ENCODE measurements around the gene B4GALNT3. TPM values are rescaled to one million over a fixed set of nuclear protein-coding genes. Genes with fewer than 3 reads are reported as not detected.

Gene B4GALNT3
- total RNA-seq, 1 experiment from 2014 or later, result 23.3 TPM

- H3K9ac ChIP-seq (ENCODE audit: extremely low read depth, insufficient read length, low read length), result no peak overlapping the region
- Mint-ChIP-seq H3K4me1 (peaks cover 9 to 22% of the 10 kb centered on the region in 2 experiments), H3K36me3 (ENCODE audit: insufficient read depth in 1 of 3, low read depth in 3 of 3) (peaks cover 0 to 4% (median under 1%) of the 10 kb centered on the region in 3 experiments; a peak in 3 of 7 replicates), H3K27ac (no peak overlapping the region), H3K9me3 (no peaks in the 10 kb centered on the region), H3K4me3 (no peak overlapping the region), H3K27me3 (ENCODE audit: low read depth) (no peaks in the 10 kb centered on the region; the same call in none of the 2 replicates)
- no peak overlapping the region for H3K4me2 ChIP-seq (ENCODE audit: insufficient read depth, insufficient read length, low read length)
- no peak overlapping the region for H3T11ph ChIP-seq (ENCODE audit: low read length)
- no peak for DNase-seq
- 0 out of 2 replicates have a peak, but pooled peaks cover 4% of the 10 kb centered on the region for H3K4me1 ChIP-seq (ENCODE audit: insufficient read depth, low read length)
- H2BK15ac ChIP-seq (ENCODE audit: low read depth, low read length), result no peak overlapping the region
- H3K23me2 ChIP-seq (ENCODE audit: insufficient read length, low read depth, low read length, poor library complexity, severe bottlenecking), result no peaks in the 10 kb centered on the region
- H3K23ac ChIP-seq (ENCODE audit: insufficient read length, low read depth, low read length), result no peak overlapping the region
- H3K79me1 ChIP-seq (ENCODE audit: insufficient read depth, low read depth, low read length, poor library complexity, severe bottlenecking), result no peaks in the 10 kb centered on the region
- H4K5ac ChIP-seq (ENCODE audit: insufficient read length, low read depth, low read length), result no peak overlapping the region
- H3K79me2 ChIP-seq (ENCODE audit: insufficient read depth, low read length), result no peaks in the 10 kb centered on the region
- no peaks in the 10 kb centered on the region for H3K27me3 ChIP-seq (ENCODE audit: insufficient read depth, low read length)
- H4K91ac ChIP-seq (ENCODE audit: insufficient read length, low read depth, low read length), result no peak overlapping the region
- no peak overlapping the region for H4K8ac ChIP-seq (replicated peaks; ENCODE audit: insufficient read length, low read depth, low read length)
- no peak overlapping the region for H3K27ac ChIP-seq (ENCODE audit: insufficient read length, low read depth, low read length)
- H2BK5ac ChIP-seq (ENCODE audit: insufficient read length, low read length), result no peak overlapping the region
- H2AK5ac ChIP-seq (ENCODE audit: insufficient read length, low read length), result no peak overlapping the region
- H2BK12ac ChIP-seq (ENCODE audit: insufficient read length, low read depth, low read length), result no peak overlapping the region
- no peak overlapping the region for H3K18ac ChIP-seq (ENCODE audit: insufficient read length, low read depth, low read length)
- H2AFZ ChIP-seq (ENCODE audit: low read length), result no peak overlapping the region
- H4K20me1 ChIP-seq (ENCODE audit: control insufficient read depth, insufficient read depth, insufficient read length), result no peaks in the 10 kb centered on the region
- no peak overlapping the region for H2BK120ac ChIP-seq (ENCODE audit: low read depth, low read length, poor library complexity, severe bottlenecking)
- no peak for TF ChIP-seq CTCF (conservative IDR thresholded peaks at IDR 0.05)
- no peaks in the 10 kb centered on the region for H3K9me3 ChIP-seq (ENCODE audit: control insufficient read depth, low read depth, low read length)
- WGBS (ENCODE audit: extremely low coverage, insufficient read length, low lambda C conversion rate), result no CpG with 5 or more reads among the region's 6 CpGs
- H3K14ac ChIP-seq (ENCODE audit: insufficient read depth, low read length), result no peak overlapping the region
- no peak overlapping the region for H3K4ac ChIP-seq (ENCODE audit: low read depth, low read length)
- no peak overlapping the region for H2BK20ac ChIP-seq (ENCODE audit: low read depth, low read length, poor library complexity, severe bottlenecking)
- H3K56ac ChIP-seq (ENCODE audit: insufficient read length, low read depth, low read length), result no peak overlapping the region
Measured at GRCh38 chr12:467591-467990, 7.9 kb downstream of the B4GALNT3 start.

All from H9 (cell line).